ENCODE measurements around the gene IRX5. TPM values are rescaled to one million over a fixed set of nuclear protein-coding genes. Genes with fewer than 3 reads are reported as not detected.

IRX5 gene
- total RNA-seq, 1 donor from 2014 or later: 23.8 TPM

GRCh38 chr16:54891346-54891745 is 39.3 kb upstream of the IRX5 start:
- intact Hi-C loops (cut with DNase I): no loop called here
- DNase-seq (no peak), ATAC-seq (no peak)
- H3K4me1 ChIP-seq: no peaks in the 10 kb centered on the region
- H3K27ac ChIP-seq: no peak overlapping the region
- no peak overlapping the region for H3K4me3 ChIP-seq
- TF ChIP-seq CTCF (IDR thresholded peaks at IDR 0.05): no peak
- H3K9me3 ChIP-seq: no peaks in the 10 kb centered on the region
- H3K36me3 ChIP-seq: no peaks in the 10 kb centered on the region
- no peaks in the 10 kb centered on the region for H3K27me3 ChIP-seq (ENCODE audit: low read depth)

GRCh38 chr16:54892981-54893380 is 37.7 kb upstream of the IRX5 start:
- DNase-seq (no peak), ATAC-seq (no peak)
- Histone ChIP-seq H3K4me1 (no peaks in the 10 kb centered on the region), H3K27ac (no peak overlapping the region), H3K4me3 (no peak overlapping the region), H3K27me3 (ENCODE audit: low read depth) (no peaks in the 10 kb centered on the region), H3K36me3 (no peaks in the 10 kb centered on the region), H3K9me3 (no peaks in the 10 kb centered on the region)
- intact Hi-C loops (cut with DNase I): no loop called here
- TF ChIP-seq CTCF (IDR thresholded peaks at IDR 0.05): no peak

GRCh38 chr16:54897930-54898329 is 32.7 kb upstream of the IRX5 start:
- Histone ChIP-seq H3K36me3 (no peaks in the 10 kb centered on the region), H3K27ac (no peak overlapping the region), H3K9me3 (no peaks in the 10 kb centered on the region), H3K4me1 (no peaks in the 10 kb centered on the region), H3K27me3 (ENCODE audit: low read depth) (no peaks in the 10 kb centered on the region), H3K4me3 (no peak overlapping the region)
- ATAC-seq (no peak), DNase-seq (no peak)
- TF ChIP-seq CTCF (IDR thresholded peaks at IDR 0.05): no peak
- intact Hi-C loops (cut with DNase I): no loop called here

- TF ChIP-seq CTCF (IDR thresholded peaks at IDR 0.05): no peak
- no peak overlapping the region for H3K27ac ChIP-seq
- no peaks in the 10 kb centered on the region for H3K9me3 ChIP-seq
- no peaks in the 10 kb centered on the region for H3K27me3 ChIP-seq (ENCODE audit: low read depth)
- ATAC-seq (no peak), DNase-seq (no peak)
- H3K4me3 ChIP-seq: no peak overlapping the region
- intact Hi-C loops (cut with DNase I): no loop called here
- no peaks in the 10 kb centered on the region for H3K4me1 ChIP-seq
- H3K36me3 ChIP-seq: no peaks in the 10 kb centered on the region
Observed at GRCh38 chr16:54901606-54902005, 29.1 kb upstream of the IRX5 start.

GRCh38 chr16:54903047-54903446 is 27.6 kb upstream of the IRX5 start:
- no peaks in the 10 kb centered on the region for H3K36me3 ChIP-seq
- ATAC-seq: no peak
- no peak for DNase-seq
- no peak overlapping the region for H3K27ac ChIP-seq
- intact Hi-C loops (cut with DNase I): no loop called here
- no peaks in the 10 kb centered on the region for H3K9me3 ChIP-seq
- no peaks in the 10 kb centered on the region for H3K27me3 ChIP-seq (ENCODE audit: low read depth)
- no peak overlapping the region for H3K4me3 ChIP-seq
- no peaks in the 10 kb centered on the region for H3K4me1 ChIP-seq
- no peak for TF ChIP-seq CTCF (IDR thresholded peaks at IDR 0.05)

- ATAC-seq: no peak
Observed at GRCh38 chr16:54911079-54911478, 19.6 kb upstream of the IRX5 start.

More at GRCh38 chr16:54911079-54911478, 19.6 kb upstream of the IRX5 start:
- Histone ChIP-seq H3K27me3 (ENCODE audit: low read depth) (peaks cover 5% of the 10 kb centered on the region), H3K27ac (no peak overlapping the region), H3K4me3 (no peak overlapping the region), H3K36me3 (no peaks in the 10 kb centered on the region), H3K4me1 (no peaks in the 10 kb centered on the region), H3K9me3 (no peaks in the 10 kb centered on the region)
- no peak for DNase-seq
- no peak for TF ChIP-seq CTCF (IDR thresholded peaks at IDR 0.05)
- intact Hi-C loops (cut with DNase I): no loop called here

Data from lower lobe of right lung (tissue), 2 donors.